HepG2 (cell line): ENCODE results near the gene CAVIN2. TPM values are rescaled to one million over a fixed set of nuclear protein-coding genes. Genes with fewer than 3 reads are reported as not detected.
A peak's percentile ranks its signal among the peaks of the same experiment; 100 is the strongest.

Experiments used
- ARID3A ChIP-seq: IDR thresholded peaks from 2 replicates; pipeline ENCODE4 v1.6.1; 2012; ENCODE audit warnings: low read depth, low read length, improper control_type of control experiment
- BCL6 ChIP-seq: IDR thresholded peaks from 2 replicates; pipeline ENCODE4 v1.6.1; 2016; ENCODE audit warnings: missing genetic modification reagents, missing compliant biosample characterization
- CC2D1A ChIP-seq: sonication (generic); formaldehyde crosslinking; IDR thresholded peaks from 2 replicates; pipeline ENCODE4 v1.8.1; 2023; ENCODE audit warnings: mild to moderate bottlenecking, missing genetic modification reagents
- FOXA1 ChIP-seq, 2 experiments: fragments of 450-650 bp in 1 of 2; sonication (generic) in 1 of 2; formaldehyde crosslinking in 1 of 2; IDR thresholded peaks; 2 replicates each; pipeline versions ENCODE4 v1.4.0 to v1.6.1; 2016 to 2020; ENCODE audit warnings: missing genetic modification reagents in 1 of 2
- MAFK ChIP-seq, 2 experiments: IDR thresholded peaks in 1 of 2; conservative IDR thresholded peaks in 1 of 2; 2 replicates each; pipeline ENCODE4 v1.6.1; 2011; ENCODE audit warnings: improper control_type of control experiment in 2 of 2, low read length in 2 of 2
- NCOA2 ChIP-seq: sonication (generic); formaldehyde crosslinking; IDR thresholded peaks from 2 replicates; pipeline ENCODE4 v1.8.0; 2022; ENCODE audit warnings: inconsistent platforms
- SIN3A ChIP-seq: IDR thresholded peaks from 2 replicates; pipeline ENCODE4 v1.6.1; 2011; ENCODE audit warnings: low read depth, mild to moderate bottlenecking, control low read depth, low read length, borderline replicate concordance
- SPEN ChIP-seq: sonication (generic); formaldehyde crosslinking; IDR thresholded peaks from 2 replicates; pipeline ENCODE4 v1.5.1; 2020; ENCODE audit warnings: low read depth, mild to moderate bottlenecking, missing genetic modification reagents
- SRSF4 ChIP-seq: fragments of 200-400 bp; formaldehyde crosslinking; IDR thresholded peaks from one replicate; pipeline ENCODE4 v1.6.1; 2018; ENCODE audit warnings: mild to moderate bottlenecking, low read depth, low read length, moderate library complexity; ENCODE audit not compliant: poor library complexity, severe bottlenecking
- SYNCRIP ChIP-seq: fragments of 200-400 bp; formaldehyde crosslinking; IDR thresholded peaks from 2 replicates; pipeline ENCODE4 v1.6.1; 2018; ENCODE audit warnings: mild to moderate bottlenecking, low read depth, low read length; ENCODE audit not compliant: insufficient read depth
- TBL1XR1 ChIP-seq: fragments of 150-350 bp; IDR thresholded peaks from 2 replicates; pipeline ENCODE4 v1.6.1; 2014; ENCODE audit warnings: borderline replicate concordance, low read length; ENCODE audit not compliant: partially characterized antibody
- ZNF274 ChIP-seq: sonication (generic); formaldehyde crosslinking; IDR thresholded peaks from 2 replicates; pipeline ENCODE4 v1.5.1; 2020; ENCODE audit warnings: mild to moderate bottlenecking, missing genetic modification reagents
- ZNF354B ChIP-seq: sonication (generic); formaldehyde crosslinking; IDR thresholded peaks from 2 replicates; pipeline ENCODE4 v1.8.0; 2022; ENCODE audit warnings: mild to moderate bottlenecking, missing genetic modification reagents
- ZNF446 ChIP-seq: sonication (generic); formaldehyde crosslinking; IDR thresholded peaks from 2 replicates; pipeline ENCODE4 v1.5.0; 2020; ENCODE audit warnings: mild to moderate bottlenecking, missing genetic modification reagents
- ZNF776 ChIP-seq: sonication (generic); formaldehyde crosslinking; IDR thresholded peaks from 2 replicates; pipeline ENCODE4 v1.4.0; 2020; ENCODE audit warnings: mild to moderate bottlenecking, missing genetic modification reagents
- polyA plus RNA-seq, 8 experiments: library from polyadenylated mRNA; depleted of rRNA in 3 of 8; stranded (reverse) in 7 of 8; unstranded in 1 of 8; fragments of >200 nt; fragmentation: Illumina TruSeq in 4 of 8; extraction: Trizol in 4 of 8; gene quantifications; 2 replicates each; pipeline versions ENCODE4 v1.2.1 to v1.2.3, GENCODE V29; 2011 to 2016; ENCODE audit warnings: low read depth in 4 of 8, missing spikeins in 1 of 8, mixed read lengths in 1 of 8; ENCODE audit not compliant: insufficient read depth in 1 of 8
- total RNA-seq, 5 experiments: library from RNA; depleted of rRNA; stranded (reverse); fragments of >200 nt; fragmentation: Illumina TruSeq; extraction: Trizol; gene quantifications; 2 replicates each; pipeline ENCODE4 v1.2.3, GENCODE V29; 2016; ENCODE audit warnings: low read depth in 1 of 5
- TF ChIP-seq, protein P1 (sequence below): sonication (generic); formaldehyde crosslinking; conservative IDR thresholded peaks from 2 replicates; pipeline ENCODE4 v1.4.0; 2020; ENCODE audit warnings: mild to moderate bottlenecking, missing genetic modification reagents, moderate library complexity

The CAVIN2 gene
- total and polyA plus RNA-seq, 2 of the 13 experiments (the other 11 are each of a cell fraction or from before 2014, with no cell fraction given), result 7.6 to 38.8 TPM

DNA sequence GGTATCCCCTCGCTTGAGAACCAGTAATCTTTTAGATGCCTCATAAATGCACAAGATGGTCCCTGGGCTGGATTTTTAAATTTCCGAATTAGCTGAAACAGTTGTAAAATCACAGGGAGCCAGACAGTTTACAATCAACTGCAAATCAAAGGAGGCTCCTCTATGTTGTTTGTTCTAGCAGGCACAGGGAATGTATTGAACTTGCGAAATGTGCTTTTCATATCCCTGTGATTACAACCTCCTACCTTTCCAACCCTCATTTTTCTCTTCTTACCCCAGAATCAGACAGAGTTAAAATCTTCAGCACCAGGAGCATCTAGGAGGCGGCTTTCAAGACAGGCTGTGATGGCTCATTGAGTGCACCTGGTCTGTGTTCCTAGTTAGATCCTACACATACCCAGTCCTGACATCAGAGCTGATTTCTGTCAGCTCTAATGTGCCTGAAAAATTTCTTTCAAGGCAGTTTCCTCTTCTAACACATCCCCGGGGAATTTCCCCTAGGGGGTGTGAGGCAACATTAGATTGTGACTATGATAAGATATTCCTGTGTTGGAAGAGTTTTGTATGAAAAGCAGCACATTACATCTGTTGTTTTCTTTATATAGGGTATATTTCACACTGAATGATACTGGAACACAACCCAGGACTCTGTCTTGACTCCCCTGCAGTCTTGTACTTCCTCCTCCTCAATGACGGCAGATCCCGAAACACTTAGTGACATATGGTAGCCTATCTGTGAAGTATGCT is 17.9 kb upstream of the CAVIN2 start (continued):
- TF ChIP-seq, protein P1, sequence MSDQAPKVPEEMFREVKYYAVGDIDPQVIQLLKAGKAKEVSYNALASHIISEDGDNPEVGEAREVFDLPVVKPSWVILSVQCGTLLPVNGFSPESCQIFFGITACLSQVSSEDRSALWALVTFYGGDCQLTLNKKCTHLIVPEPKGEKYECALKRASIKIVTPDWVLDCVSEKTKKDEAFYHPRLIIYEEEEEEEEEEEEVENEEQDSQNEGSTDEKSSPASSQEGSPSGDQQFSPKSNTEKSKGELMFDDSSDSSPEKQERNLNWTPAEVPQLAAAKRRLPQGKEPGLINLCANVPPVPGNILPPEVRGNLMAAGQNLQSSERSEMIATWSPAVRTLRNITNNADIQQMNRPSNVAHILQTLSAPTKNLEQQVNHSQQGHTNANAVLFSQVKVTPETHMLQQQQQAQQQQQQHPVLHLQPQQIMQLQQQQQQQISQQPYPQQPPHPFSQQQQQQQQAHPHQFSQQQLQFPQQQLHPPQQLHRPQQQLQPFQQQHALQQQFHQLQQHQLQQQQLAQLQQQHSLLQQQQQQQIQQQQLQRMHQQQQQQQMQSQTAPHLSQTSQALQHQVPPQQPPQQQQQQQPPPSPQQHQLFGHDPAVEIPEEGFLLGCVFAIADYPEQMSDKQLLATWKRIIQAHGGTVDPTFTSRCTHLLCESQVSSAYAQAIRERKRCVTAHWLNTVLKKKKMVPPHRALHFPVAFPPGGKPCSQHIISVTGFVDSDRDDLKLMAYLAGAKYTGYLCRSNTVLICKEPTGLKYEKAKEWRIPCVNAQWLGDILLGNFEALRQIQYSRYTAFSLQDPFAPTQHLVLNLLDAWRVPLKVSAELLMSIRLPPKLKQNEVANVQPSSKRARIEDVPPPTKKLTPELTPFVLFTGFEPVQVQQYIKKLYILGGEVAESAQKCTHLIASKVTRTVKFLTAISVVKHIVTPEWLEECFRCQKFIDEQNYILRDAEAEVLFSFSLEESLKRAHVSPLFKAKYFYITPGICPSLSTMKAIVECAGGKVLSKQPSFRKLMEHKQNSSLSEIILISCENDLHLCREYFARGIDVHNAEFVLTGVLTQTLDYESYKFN (CRISPR knock-in tag), result peak; percentile 49
- peak; percentile 85 for TF ChIP-seq ARID3A
- no peak for TF ChIP-seq SIN3A
- no peak for TF ChIP-seq ZNF446 (CRISPR knock-in tag)
- TF ChIP-seq ZNF274 (CRISPR knock-in tag), result no peak
- TF ChIP-seq BCL6, result peak; percentile 46; the same call in 1 of the 2 replicates
- TF ChIP-seq CC2D1A (CRISPR knock-in tag), result no peak
- no peak for TF ChIP-seq FOXA1 (IDR thresholded peaks at IDR 0.05)
- TF ChIP-seq FOXA1 (CRISPR knock-in tag; IDR thresholded peaks at IDR 0.05), result peak; percentile 78; the same call in 1 of the 2 replicates
- no peak for TF ChIP-seq ZNF354B
- TF ChIP-seq NCOA2 (CRISPR knock-in tag), result peak; percentile 68
- no peak for TF ChIP-seq SYNCRIP
- TF ChIP-seq ZNF776 (CRISPR knock-in tag), result no peak
- TF ChIP-seq MAFK (conservative IDR thresholded peaks at IDR 0.05 in 1 of 2, IDR thresholded peaks at IDR 0.05 in 1 of 2; ENCODE audit: low read length in 2 of 2), result no peak
- TF ChIP-seq SPEN (CRISPR knock-in tag), result no peak
- TF ChIP-seq SRSF4, result no peak
- peak; percentile 46 for TF ChIP-seq TBL1XR1
